Sigmoid colon (tissue), 4 donors: ENCODE results near the gene SIX4.

Experiments
- CTCF ChIP-seq, 4 experiments: fragments of 450-650 bp in 3 of 4; fragments of 200-600 bp in 1 of 4; IDR thresholded peaks; one replicate each; pipeline ENCODE4 v1.5.1; 2016 to 2019; ENCODE audit warnings: antibody characterized with exemption in 4 of 4, mild to moderate bottlenecking in 3 of 4, moderate library complexity in 2 of 4
- POLR2A ChIP-seq, 2 donors: fragments of 450-650 bp; IDR thresholded peaks; one replicate each; pipeline ENCODE4 v1.6.1; 2016; ENCODE audit warnings: antibody characterized with exemption in 2 of 2, mild to moderate bottlenecking in 2 of 2, moderate library complexity in 2 of 2
- POLR2AphosphoS5 ChIP-seq, 4 donors: sonication (generic); formaldehyde crosslinking; IDR thresholded peaks; one replicate each; pipeline ENCODE4 v1.6.1; 2017; ENCODE audit warnings: antibody characterized with exemption in 4 of 4

DNA sequence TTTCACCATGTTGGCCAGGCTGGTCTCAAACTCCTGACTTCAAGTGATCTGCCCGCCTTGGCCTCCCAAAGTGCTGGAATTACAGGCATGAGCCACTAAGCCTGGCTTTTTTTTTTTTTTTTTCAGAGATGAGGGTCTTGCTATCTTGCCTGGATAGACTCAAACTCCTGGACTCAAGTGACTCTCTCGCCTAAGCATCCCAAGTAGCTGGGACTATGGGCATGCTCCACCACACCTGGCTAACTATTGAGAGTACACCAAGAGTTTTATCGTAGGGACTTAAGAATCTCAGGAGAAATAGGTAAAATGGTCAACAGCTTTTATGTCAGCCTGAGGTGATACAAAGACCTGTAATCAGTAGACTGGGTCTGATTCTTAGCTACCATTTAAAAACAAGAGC lies 43.6 kb downstream of the SIX4 start:
- TF ChIP-seq CTCF (IDR thresholded peaks at IDR 0.05) (no peak), POLR2AphosphoS5 (IDR thresholded peaks at IDR 0.05) (no peak), POLR2A (IDR thresholded peaks at IDR 0.05) (no peak)
